PFSK-1 (cell line): ENCODE results near the gene TBC1D2.

ENCODE experiments used
- POLR2AphosphoS5 ChIP-seq: IDR thresholded peaks from 2 replicates; pipeline ENCODE4 v1.6.1; 2012; ENCODE audit warnings: low read depth, mild to moderate bottlenecking, control low read depth, low read length, moderate library complexity
- REST ChIP-seq, 2 experiments: IDR thresholded peaks; 2 replicates each; pipeline versions ENCODE4 v1.6.1 to v1.8.0; 2011 to 2012; ENCODE audit warnings: low read depth in 2 of 2, low read length in 2 of 2, control low read depth in 1 of 2, inconsistent platforms in 1 of 2, mild to moderate bottlenecking in 1 of 2, moderate library complexity in 1 of 2; ENCODE audit not compliant: insufficient read depth in 1 of 2
- SIN3A ChIP-seq: IDR thresholded peaks from 2 replicates; pipeline ENCODE4 v1.6.1; 2012; ENCODE audit warnings: mild to moderate bottlenecking, low read length, moderate library complexity, borderline replicate concordance; ENCODE audit not compliant: insufficient read depth

- no peak for TF ChIP-seq REST (IDR thresholded peaks at IDR 0.05; ENCODE audit: insufficient read depth in 1 of 2, low read depth in 2 of 2, low read length in 2 of 2)
- no peak for TF ChIP-seq POLR2AphosphoS5
- TF ChIP-seq SIN3A = no peak
Measured at GRCh38 chr9:98175028-98175569, 80.3 kb downstream of the TBC1D2 start.
